HCT116 (cell line): ENCODE results near the gene VAV2. TPM values are rescaled to one million over a fixed set of nuclear protein-coding genes. Genes with fewer than 3 reads are reported as not detected.

ENCODE experiments used
- ATAC-seq: fragments of 200-7000 bp; cut with Tn5 transposase; 2 replicates; pipeline ENCODE4 v1.9.1; 2020; ENCODE audit warnings: mild to moderate bottlenecking, moderate library complexity
- BruUV-seq: library from RNA; stranded (reverse); fragments of 400-500 nt; replicated peaks from 2 replicates; lab custom pipeline; 2021; lab: Mats Ljungman, UMichigan
- CTCF ChIA-PET: fragments of 300-600 bp; sonication (Branson Sonifier 250); formaldehyde crosslinking; loops from one replicate; lab custom pipeline; 2021; ENCODE audit warnings: antibody characterized with exemption; lab: Charles Lee
- POLR2A ChIA-PET: fragments of 300-600, 350-600 bp; sonication (Branson Sonifier 250); formaldehyde crosslinking; loops from one replicate; lab custom pipeline; 2021; ENCODE audit warnings: antibody characterized with exemption; lab: Charles Lee
- RAD21 ChIA-PET, 2 experiments: fragments of 300-600 bp; sonication (Branson Sonifier 250); formaldehyde crosslinking; loops; one replicate each; lab custom pipeline; 2023; ENCODE audit warnings: low total read pairs in 2 of 2; ENCODE audit not compliant: uncharacterized antibody in 2 of 2, unreplicated experiment in 2 of 2, low non-redundant PET in 1 of 2; lab: Charles Lee
- DNase-seq: peaks from one replicate; pipeline ENCODE4 v3.0.0-alpha.2; 2010; ENCODE audit warnings: low read depth, low spot score
- H2AFZ ChIP-seq: fragments of 200-600 bp; shearing (Covaris generic), sonication (generic); 2 replicates; pipeline ENCODE4 v1.6.1; 2017; ENCODE audit warnings: low read depth, mixed run types, mixed read lengths, antibody characterized with exemption, low read length; ENCODE audit not compliant: poor library complexity, severe bottlenecking
- H3K27ac ChIP-seq: 2 replicates; pipeline ENCODE4 v1.5.1; 2012; ENCODE audit warnings: low read depth, low read length
- H3K27me3 ChIP-seq: fragments of 200-600 bp; sonication (generic); 2 replicates; pipeline ENCODE4 v1.6.1; 2016; ENCODE audit warnings: mixed run types, low read length, mixed read lengths; ENCODE audit not compliant: insufficient read depth
- H3K36me3 ChIP-seq, 2 experiments: fragments of 200-500 bp in 1 of 2; fragments of 200-600 bp in 1 of 2; sonication (Bioruptor generic) in 1 of 2; sonication (generic) in 1 of 2; 2 replicates each; pipeline versions ENCODE4 v1.5.1 to v1.6.1; 2014 to 2016; ENCODE audit warnings: low read length in 2 of 2, inconsistent platforms in 1 of 2, mixed read lengths in 1 of 2, mixed run types in 1 of 2; ENCODE audit not compliant: insufficient read depth in 2 of 2, control insufficient read depth in 1 of 2
- H3K4me1 ChIP-seq, 2 experiments: fragments of 200-600 bp in 1 of 2; sonication (generic) in 1 of 2; 2 replicates each; pipeline versions ENCODE4 v1.5.1 to v1.6.1; 2012 to 2017; ENCODE audit warnings: low read length in 2 of 2, inconsistent platforms in 1 of 2, mild to moderate bottlenecking in 1 of 2, mixed read lengths in 1 of 2, mixed run types in 1 of 2, moderate library complexity in 1 of 2; ENCODE audit not compliant: insufficient read depth in 2 of 2, control insufficient read depth in 1 of 2
- H3K4me2 ChIP-seq: fragments of 200-600 bp; sonication (generic); 2 replicates; pipeline ENCODE4 v1.6.1; 2017; ENCODE audit warnings: mixed run types, low read length, mixed read lengths
- H3K4me3 ChIP-seq, 2 experiments: fragments of 200-600 bp in 1 of 2; sonication (generic) in 1 of 2; replicated peaks in 1 of 2; 2 replicates each; pipeline ENCODE4 v1.5.1; 2011 to 2016; ENCODE audit warnings: low read length in 2 of 2, control low read depth in 1 of 2, low read depth in 1 of 2, mild to moderate bottlenecking in 1 of 2, mixed read lengths in 1 of 2, mixed run types in 1 of 2
- H3K79me2 ChIP-seq: fragments of 200-600 bp; sonication (generic); 2 replicates; pipeline ENCODE4 v1.6.1; 2017; ENCODE audit warnings: mild to moderate bottlenecking, mixed run types, low read length, moderate library complexity, mixed read lengths; ENCODE audit not compliant: insufficient read depth
- H3K9ac ChIP-seq: fragments of 200-600 bp; sonication (generic); 2 replicates; pipeline ENCODE4 v1.6.1; 2016; ENCODE audit warnings: low read length, mixed read lengths
- H3K9me2 ChIP-seq: fragments of 200-600 bp; sonication (generic), shearing (Covaris generic); 2 replicates; pipeline ENCODE4 v1.6.1; 2017; ENCODE audit warnings: mixed run types, mild to moderate bottlenecking, moderate library complexity; ENCODE audit not compliant: insufficient read depth
- H3K9me3 ChIP-seq, 2 experiments: fragments of 200-500 bp in 1 of 2; fragments of 200-600 bp in 1 of 2; sonication (Bioruptor generic) in 1 of 2; sonication (generic) in 1 of 2; 2 replicates each; pipeline ENCODE4 v1.6.1; 2014 to 2017; ENCODE audit warnings: low read length in 2 of 2, mixed read lengths in 2 of 2, inconsistent platforms in 1 of 2, low read depth in 1 of 2, mild to moderate bottlenecking in 1 of 2, mixed run types in 1 of 2, moderate library complexity in 1 of 2; ENCODE audit not compliant: control insufficient read depth in 1 of 2, insufficient read depth in 1 of 2
- H4K20me1 ChIP-seq: fragments of 200-600 bp; sonication (generic), shearing (Covaris generic); 2 replicates; pipeline ENCODE4 v1.6.1; 2017; ENCODE audit warnings: mixed run types, mild to moderate bottlenecking, moderate library complexity; ENCODE audit not compliant: insufficient read depth
- ATF3 ChIP-seq: IDR thresholded peaks from 2 replicates; pipeline ENCODE4 v1.6.1; 2012
- CBX3 ChIP-seq: IDR thresholded peaks from 2 replicates; pipeline ENCODE4 v1.6.1; 2012; ENCODE audit warnings: low read depth
- CEBPB ChIP-seq: IDR thresholded peaks from 2 replicates; pipeline ENCODE4 v1.6.1; 2012; ENCODE audit warnings: low read depth
- EZH2 ChIP-seq: fragments of 200-600 bp; sonication (generic); IDR thresholded peaks from 2 replicates; pipeline ENCODE4 v1.6.1; 2017; ENCODE audit warnings: antibody characterized with exemption, mixed run types
- EZH2phosphoT487 ChIP-seq: fragments of 200-600 bp; IDR thresholded peaks from 2 replicates; pipeline ENCODE4 v1.6.1; 2018; ENCODE audit warnings: antibody characterized with exemption, borderline replicate concordance
- FOSL1 ChIP-seq: IDR thresholded peaks from 2 replicates; pipeline ENCODE4 v1.6.1; 2012; ENCODE audit warnings: low read depth
- MAX ChIP-seq: IDR thresholded peaks from 2 replicates; pipeline ENCODE4 v1.6.1; 2012
- POLR2A ChIP-seq: IDR thresholded peaks from 2 replicates; pipeline ENCODE4 v1.7.0; 2011; ENCODE audit warnings: borderline replicate concordance; ENCODE audit not compliant: insufficient read depth, insufficient read length; ENCODE audit errors: extremely low read depth
- POLR2AphosphoS5 ChIP-seq: IDR thresholded peaks from 2 replicates; pipeline ENCODE4 v1.6.1; 2011; ENCODE audit warnings: mild to moderate bottlenecking, low read depth, low read length, moderate library complexity
- RAD21 ChIP-seq: IDR thresholded peaks from 2 replicates; pipeline ENCODE4 v1.6.1; 2012; ENCODE audit warnings: low read depth, mild to moderate bottlenecking
- REST ChIP-seq: IDR thresholded peaks from 2 replicates; pipeline ENCODE4 v1.6.1; 2012; ENCODE audit warnings: low read depth
- SIN3A ChIP-seq: IDR thresholded peaks from 2 replicates; pipeline ENCODE4 v1.6.1; 2012; ENCODE audit warnings: low read depth
- ZBTB33 ChIP-seq: IDR thresholded peaks from 2 replicates; pipeline ENCODE4 v1.6.1; 2011; ENCODE audit warnings: mild to moderate bottlenecking, low read length, moderate library complexity; ENCODE audit not compliant: insufficient replicate concordance; ENCODE audit errors: extremely low read depth
- ZFX ChIP-seq: fragments of 450-650 bp; IDR thresholded peaks from 2 replicates; pipeline ENCODE4 v1.6.1; 2017
- ZNF274 ChIP-seq: fragments of 200-500 bp; sonication (Bioruptor generic); IDR thresholded peaks from 2 replicates; pipeline ENCODE4 v1.6.1; 2014; ENCODE audit warnings: mild to moderate bottlenecking, low read depth, low read length, inconsistent platforms
- intact Hi-C: fragments of 100-400 bp; cut with micrococcal nuclease; formaldehyde crosslinking; loops from 2 replicates; pipeline ENCODE4 v1.10.0; 2022
- total RNA-seq: library from RNA; stranded (reverse); gene quantifications from one replicate; pipeline ENCODE4 v1.2.1, GENCODE V29; 2021; ENCODE audit not compliant: unreplicated experiment

VAV2 gene
- total RNA-seq, 1 experiment from 2014 or later = 33.2 TPM

GRCh38 chr9:133950629-133951111, 41.5 kb downstream of the VAV2 start (continued):
- no peak for TF ChIP-seq REST
- no peak for TF ChIP-seq ZFX
- TF ChIP-seq ZNF274 = no peak
- no peak for TF ChIP-seq SIN3A
- TF ChIP-seq ZBTB33 = no peak
- no peak for TF ChIP-seq POLR2AphosphoS5
- no peak for TF ChIP-seq EZH2phosphoT487

- ChIA-PET POLR2A (no interaction called here), CTCF (no interaction called here), RAD21 (no interaction called here)
- Histone ChIP-seq H2AFZ (no peak overlapping the region), H4K20me1 (0 out of 2 replicates have a peak, but pooled peaks cover 3% of the 10 kb centered on the region), H3K4me3 (no peak overlapping the region), H3K9me3 (no peaks in the 10 kb centered on the region), H3K36me3 (no peaks in the 10 kb centered on the region), H3K9me2 (no peaks in the 10 kb centered on the region), H3K27ac (no peak overlapping the region), H3K4me2 (no peak overlapping the region), H3K79me2 (peaks cover 51% of the 10 kb centered on the region; the same call in 1 of the 2 replicates), H3K4me1 (no peaks in the 10 kb centered on the region), H3K27me3 (no peaks in the 10 kb centered on the region), H3K9ac (no peak overlapping the region)
- DNase-seq (no peak), ATAC-seq (no peak)
- BruUV-seq = no TSS peak
- intact Hi-C loops = no loop called here
- no peak for TF ChIP-seq ATF3
- TF ChIP-seq CBX3 = no peak
- no peak for TF ChIP-seq POLR2A
- TF ChIP-seq CEBPB = no peak
- TF ChIP-seq EZH2 = no peak
- no peak for TF ChIP-seq ZFX
- no peak for TF ChIP-seq SIN3A
- TF ChIP-seq MAX = no peak
- no peak for TF ChIP-seq ZNF274
- no peak for TF ChIP-seq RAD21
- no peak for TF ChIP-seq FOSL1
Measured at GRCh38 chr9:133950192-133950591, 41.9 kb downstream of the VAV2 start.
